ENCODE results near the gene RAD50. TPM values are rescaled to one million over a fixed set of nuclear protein-coding genes. Genes with fewer than 3 reads are reported as not detected.
"Not testable (repeated sequence)": the region's sequence is repeated elsewhere in the genome, so short reads cannot be mapped to it uniquely, and the experiment has no call there.

RAD50 gene
- polyA plus RNA-seq (14.8 to 26.3 TPM (median 18.2 TPM) in 3 replicates), polyA minus RNA-seq (20.1 to 53.7 TPM (median 24.6 TPM) in 3 replicates)
- 115 TPM for polyA plus RNA-seq (2011; ENCODE audit: low read depth)
- 15.0 and 22.7 TPM in 2 replicates for polyA plus RNA-seq (2011; cell fraction: cytosol; rRNA removed)
- 27.6 and 31.2 TPM in 2 replicates for polyA plus RNA-seq (2011; cell fraction: nucleus; rRNA removed)
- polyA plus RNA-seq (2012; ENCODE audit: low replicate concordance): 18.8 and 24.1 TPM in 2 replicates
- 24.0 TPM for polyA minus RNA-seq (2011; cell fraction: cytosol; rRNA and poly(A)+ RNA removed)
- 19.9 and 34.5 TPM in 2 replicates for polyA minus RNA-seq (2011; cell fraction: nucleus; rRNA and poly(A)+ RNA removed)

DNA sequence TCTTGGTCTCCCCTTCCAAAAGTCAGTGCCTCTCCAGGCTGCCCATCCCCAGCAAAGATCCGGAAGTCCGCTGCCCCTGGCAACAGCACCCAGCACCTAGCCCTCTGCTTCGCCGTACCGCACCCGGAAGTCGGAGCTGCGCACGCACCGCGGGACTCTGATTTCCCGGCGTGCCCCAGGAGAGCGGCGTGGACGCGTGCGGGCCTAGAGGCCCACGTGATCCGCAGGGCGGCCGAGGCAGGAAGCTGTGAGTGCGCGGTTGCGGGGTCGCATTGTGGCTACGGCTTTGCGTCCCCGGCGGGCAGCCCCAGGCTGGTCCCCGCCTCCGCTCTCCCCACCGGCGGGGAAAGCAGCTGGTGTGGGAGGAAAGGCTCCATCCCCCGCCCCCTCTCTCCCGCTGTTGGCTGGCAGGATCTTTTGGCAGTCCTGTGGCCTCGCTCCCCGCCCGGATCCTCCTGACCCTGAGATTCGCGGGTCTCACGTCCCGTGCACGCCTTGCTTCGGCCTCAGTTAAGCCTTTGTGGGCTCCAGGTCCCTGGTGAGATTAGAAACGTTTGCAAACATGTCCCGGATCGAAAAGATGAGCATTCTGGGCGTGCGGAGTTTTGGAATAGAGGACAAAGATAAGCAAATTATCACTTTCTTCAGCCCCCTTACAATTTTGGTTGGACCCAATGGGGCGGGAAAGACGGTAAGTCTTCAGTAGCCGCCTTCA lies at the start of gene RAD50:
RAD50 (plus strand) TSS at position 215 of the 715 bp plus-strand sequence; CDS start at position 563, 348 bp downstream.
- FAIRE-seq (peak; percentile 81), DNase-seq (ENCODE audit: low read depth, low spot score) (peak; percentile 69)
- peaks cover 17% of the 10 kb centered on the region for H3K4me1 ChIP-seq (ENCODE audit: control insufficient read depth, extremely low read depth, insufficient read depth, low read length)
- H3K27me3 ChIP-seq (ENCODE audit: control insufficient read depth, extremely low read depth, insufficient read depth, low read length): no peaks in the 10 kb centered on the region
- H3K9me1 ChIP-seq (ENCODE audit: control insufficient read depth, extremely low read depth, insufficient read depth, low read length): no peaks in the 10 kb centered on the region
- H3K4me3 ChIP-seq (ENCODE audit: control insufficient read depth in 2 of 3, extremely low read depth in 1 of 3, insufficient read depth in 2 of 3, low read depth in 1 of 3, low read length in 3 of 3): peak within 1 kb of the TSS; percentile 74 to 95 (median 92)
- TF ChIP-seq, protein P1, sequence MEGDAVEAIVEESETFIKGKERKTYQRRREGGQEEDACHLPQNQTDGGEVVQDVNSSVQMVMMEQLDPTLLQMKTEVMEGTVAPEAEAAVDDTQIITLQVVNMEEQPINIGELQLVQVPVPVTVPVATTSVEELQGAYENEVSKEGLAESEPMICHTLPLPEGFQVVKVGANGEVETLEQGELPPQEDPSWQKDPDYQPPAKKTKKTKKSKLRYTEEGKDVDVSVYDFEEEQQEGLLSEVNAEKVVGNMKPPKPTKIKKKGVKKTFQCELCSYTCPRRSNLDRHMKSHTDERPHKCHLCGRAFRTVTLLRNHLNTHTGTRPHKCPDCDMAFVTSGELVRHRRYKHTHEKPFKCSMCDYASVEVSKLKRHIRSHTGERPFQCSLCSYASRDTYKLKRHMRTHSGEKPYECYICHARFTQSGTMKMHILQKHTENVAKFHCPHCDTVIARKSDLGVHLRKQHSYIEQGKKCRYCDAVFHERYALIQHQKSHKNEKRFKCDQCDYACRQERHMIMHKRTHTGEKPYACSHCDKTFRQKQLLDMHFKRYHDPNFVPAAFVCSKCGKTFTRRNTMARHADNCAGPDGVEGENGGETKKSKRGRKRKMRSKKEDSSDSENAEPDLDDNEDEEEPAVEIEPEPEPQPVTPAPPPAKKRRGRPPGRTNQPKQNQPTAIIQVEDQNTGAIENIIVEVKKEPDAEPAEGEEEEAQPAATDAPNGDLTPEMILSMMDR (optimal IDR thresholded peaks at IDR 0.05 in 1 of 3, IDR thresholded peaks at IDR 0.05 in 1 of 3, conservative IDR thresholded peaks at IDR 0.05 in 1 of 3; ENCODE audit: extremely low read depth in 1 of 3, insufficient read depth in 2 of 3, low read length in 3 of 3): no peak
- TF ChIP-seq EZH2 (IDR thresholded peaks at IDR 0.05; ENCODE audit: low read length): no peak
- H3K9me3 ChIP-seq (ENCODE audit: control insufficient read depth, low read depth, low read length): no peaks in the 10 kb centered on the region
- H3K27ac ChIP-seq (ENCODE audit: control insufficient read depth, insufficient read depth, low read length): peak within 1 kb of the TSS; percentile 94
- H3K79me2 ChIP-seq (ENCODE audit: control insufficient read depth, insufficient read depth, low read length): peaks cover 30% of the 10 kb centered on the region
- peaks cover 3 to 20% of the 10 kb centered on the region in 2 experiments for H3K36me3 ChIP-seq (ENCODE audit: control insufficient read depth in 2 of 2, extremely low read depth in 1 of 2, insufficient read depth in 2 of 2, low read length in 2 of 2)
- H4K20me1 ChIP-seq (ENCODE audit: control insufficient read depth, extremely low read depth, insufficient read depth, low read length): no peaks in the 10 kb centered on the region
- peak within 1 kb of the TSS; percentile 96 for H3K9ac ChIP-seq (ENCODE audit: control insufficient read depth, extremely low read depth, insufficient read depth, low read length)
- H2AFZ ChIP-seq (ENCODE audit: control insufficient read depth, low read length): peak within 1 kb of the TSS; percentile 67
- dilution Hi-C loops (cut with MboI; ENCODE audit: extremely low pct_ligation_motif_present, low sequenced_read_pairs): no loop called here
- H3K4me2 ChIP-seq (ENCODE audit: control insufficient read depth, extremely low read depth, insufficient read depth, low read depth, low read length): peak within 1 kb of the TSS; percentile 89

DNA sequence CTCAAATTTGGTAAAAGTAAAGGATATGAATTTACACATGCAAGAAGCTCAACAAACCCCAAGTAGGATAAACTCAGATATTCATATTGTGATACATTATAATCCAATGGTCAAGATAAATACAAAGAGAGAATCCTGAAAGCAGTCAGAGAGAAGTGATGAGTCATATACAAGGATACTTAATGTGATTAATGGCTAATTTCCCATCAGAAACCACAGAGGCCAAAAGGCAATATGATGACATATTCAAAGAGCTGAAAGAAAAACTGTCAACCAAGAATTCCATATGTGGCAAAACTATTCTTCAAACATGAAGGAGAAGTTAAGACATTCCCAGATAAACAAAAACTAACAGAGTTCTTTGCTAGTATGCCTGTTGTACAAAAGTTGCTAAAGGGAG lies 46.7 kb upstream of the RAD50 start:
- Histone ChIP-seq H3K36me3 (ENCODE audit: control insufficient read depth in 2 of 2, extremely low read depth in 1 of 2, insufficient read depth in 2 of 2, low read length in 2 of 2) (no peaks in the 10 kb centered on the region), H2AFZ (ENCODE audit: control insufficient read depth, low read length) (no peak overlapping the region), H3K4me3 (ENCODE audit: control insufficient read depth in 2 of 3, extremely low read depth in 1 of 3, insufficient read depth in 2 of 3, low read depth in 1 of 3, low read length in 3 of 3) (no peak overlapping the region), H3K27ac (ENCODE audit: control insufficient read depth, insufficient read depth, low read length) (no peak overlapping the region), H4K20me1 (ENCODE audit: control insufficient read depth, extremely low read depth, insufficient read depth, low read length) (no peaks in the 10 kb centered on the region), H3K79me2 (ENCODE audit: control insufficient read depth, insufficient read depth, low read length) (no peaks in the 10 kb centered on the region), H3K9me3 (ENCODE audit: control insufficient read depth, low read depth, low read length) (no peaks in the 10 kb centered on the region), H3K4me1 (ENCODE audit: control insufficient read depth, extremely low read depth, insufficient read depth, low read length) (peaks cover 3% of the 10 kb centered on the region), H3K27me3 (ENCODE audit: control insufficient read depth, extremely low read depth, insufficient read depth, low read length) (no peaks in the 10 kb centered on the region), H3K4me2 (ENCODE audit: control insufficient read depth, extremely low read depth, insufficient read depth, low read depth, low read length) (no peak overlapping the region), H3K9ac (ENCODE audit: control insufficient read depth, extremely low read depth, insufficient read depth, low read length) (no peak overlapping the region), H3K9me1 (ENCODE audit: control insufficient read depth, extremely low read depth, insufficient read depth, low read length) (no peaks in the 10 kb centered on the region)
- DNase-seq (ENCODE audit: low read depth, low spot score): no peak
- peak; percentile 73 for FAIRE-seq
- TF ChIP-seq EZH2 (IDR thresholded peaks at IDR 0.05; ENCODE audit: low read length): no peak
- TF ChIP-seq, protein P1 (optimal IDR thresholded peaks at IDR 0.05 in 1 of 3, IDR thresholded peaks at IDR 0.05 in 1 of 3, conservative IDR thresholded peaks at IDR 0.05 in 1 of 3; ENCODE audit: extremely low read depth in 1 of 3, insufficient read depth in 2 of 3, low read length in 3 of 3): no peak
- dilution Hi-C loops (cut with MboI; ENCODE audit: extremely low pct_ligation_motif_present, low sequenced_read_pairs): no loop called here

DNA sequence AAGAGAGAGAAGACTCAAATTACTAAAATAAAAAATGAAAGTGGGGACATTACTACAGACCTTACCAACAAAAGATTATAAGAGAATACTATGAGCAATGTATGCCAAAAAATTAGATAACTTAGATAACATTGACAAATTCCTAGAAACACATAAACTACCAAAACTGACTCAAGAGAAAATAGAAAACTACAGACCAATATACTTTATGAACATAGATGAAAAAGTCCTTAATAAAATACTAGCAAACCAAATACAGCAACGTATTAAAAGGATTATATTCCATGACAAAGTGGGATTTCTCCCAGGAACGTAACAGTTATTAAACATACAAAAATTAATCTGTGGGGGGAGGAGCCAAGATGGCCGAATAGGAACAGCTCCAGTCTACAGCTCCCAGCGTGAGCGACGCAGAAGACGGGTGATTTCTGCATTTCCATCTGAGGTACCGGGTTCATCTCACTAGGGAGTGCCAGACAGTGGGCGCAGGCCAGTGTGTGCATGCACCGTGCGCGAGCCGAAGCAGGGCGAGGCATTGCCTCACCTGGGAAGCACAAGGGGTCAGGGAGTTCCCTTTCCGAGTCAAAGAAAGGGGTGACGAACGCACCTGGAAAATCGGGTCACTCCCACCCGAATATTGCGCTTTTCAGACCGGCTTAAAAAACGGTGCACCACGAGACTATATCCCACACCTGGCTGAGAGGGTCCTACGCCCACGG lies 43.0 kb upstream of the RAD50 start:
- H3K36me3 ChIP-seq (ENCODE audit: control insufficient read depth in 2 of 2, extremely low read depth in 1 of 2, insufficient read depth in 2 of 2, low read length in 2 of 2); H3K27me3 ChIP-seq (ENCODE audit: control insufficient read depth, extremely low read depth, insufficient read depth, low read length); DNase-seq (ENCODE audit: low read depth, low spot score); H3K4me2 ChIP-seq (ENCODE audit: control insufficient read depth, extremely low read depth, insufficient read depth, low read depth, low read length); H3K9ac ChIP-seq (ENCODE audit: control insufficient read depth, extremely low read depth, insufficient read depth, low read length); H3K9me1 ChIP-seq (ENCODE audit: control insufficient read depth, extremely low read depth, insufficient read depth, low read length); H3K4me3 ChIP-seq (ENCODE audit: control insufficient read depth in 2 of 3, extremely low read depth in 1 of 3, insufficient read depth in 2 of 3, low read depth in 1 of 3, low read length in 3 of 3); H3K79me2 ChIP-seq (ENCODE audit: control insufficient read depth, insufficient read depth, low read length); H4K20me1 ChIP-seq (ENCODE audit: control insufficient read depth, extremely low read depth, insufficient read depth, low read length); H3K27ac ChIP-seq (ENCODE audit: control insufficient read depth, insufficient read depth, low read length); H2AFZ ChIP-seq (ENCODE audit: control insufficient read depth, low read length); FAIRE-seq; dilution Hi-C loops (cut with MboI; ENCODE audit: extremely low pct_ligation_motif_present, low sequenced_read_pairs); H3K4me1 ChIP-seq (ENCODE audit: control insufficient read depth, extremely low read depth, insufficient read depth, low read length); H3K9me3 ChIP-seq (ENCODE audit: control insufficient read depth, low read depth, low read length): not testable (repeated sequence)

All from keratinocyte (primary cell).